Astrocyte (in vitro differentiated cells and primary cell): ENCODE measurements around the gene EIF4G3. TPM values are rescaled to one million over a fixed set of nuclear protein-coding genes. Genes with fewer than 3 reads are reported as not detected.

ENCODE experiments used
- DNase-seq: peaks from one replicate; pipeline ENCODE4 v3.0.0-alpha.2; 2010; ENCODE audit warnings: low read depth
- FAIRE-seq: peaks from 2 replicates; lab custom pipeline; 2011; peaks lifted over from hg19 to GRCh38; lab: Jason Lieb, UNC
- H2AFZ ChIP-seq: 2 replicates; pipeline ENCODE4 v1.6.0; 2012; ENCODE audit warnings: low read depth, low read length, inconsistent platforms
- H3K27ac ChIP-seq: 2 replicates; pipeline ENCODE4 v1.5.1; 2011; ENCODE audit warnings: low read depth, low read length, inconsistent platforms
- H3K27me3 ChIP-seq: 2 replicates; pipeline ENCODE4 v1.6.0; 2011; ENCODE audit warnings: low read length, inconsistent platforms; ENCODE audit not compliant: insufficient read depth
- H3K36me3 ChIP-seq: 2 replicates; pipeline ENCODE4 v1.5.1; 2011; ENCODE audit warnings: low read length, inconsistent platforms; ENCODE audit not compliant: insufficient read depth
- H3K4me1 ChIP-seq: 2 replicates; pipeline ENCODE4 v1.5.1; 2011; ENCODE audit warnings: low read length, inconsistent platforms; ENCODE audit not compliant: insufficient read depth
- H3K4me2 ChIP-seq: 2 replicates; pipeline ENCODE4 v1.6.0; 2012; ENCODE audit warnings: low read length, inconsistent platforms
- H3K4me3 ChIP-seq: 2 replicates; pipeline ENCODE4 v1.5.1; 2011; ENCODE audit warnings: low read depth, mild to moderate bottlenecking, low read length, inconsistent platforms; ENCODE audit not compliant: insufficient read depth
- H3K79me2 ChIP-seq: 2 replicates; pipeline ENCODE4 v1.6.0; 2012; ENCODE audit warnings: mild to moderate bottlenecking, low read length, inconsistent platforms; ENCODE audit not compliant: insufficient read depth
- H3K9ac ChIP-seq: 2 replicates; pipeline ENCODE4 v1.6.0; 2012; ENCODE audit warnings: mild to moderate bottlenecking, low read length, inconsistent platforms
- H3K9me3 ChIP-seq: 2 replicates; pipeline ENCODE4 v1.5.1; 2012; ENCODE audit warnings: low read depth, mild to moderate bottlenecking, low read length, inconsistent platforms; ENCODE audit not compliant: insufficient read depth
- H4K20me1 ChIP-seq: 2 replicates; pipeline ENCODE4 v1.6.0; 2012; ENCODE audit warnings: low read length, inconsistent platforms; ENCODE audit not compliant: insufficient read depth
- H3K27ac Mint-ChIP-seq: one replicate; pipeline ENCODE4 v1.8.0; 2021; ENCODE audit warnings: mild to moderate bottlenecking, mixed read lengths; ENCODE audit not compliant: unreplicated experiment
- H3K27me3 Mint-ChIP-seq: one replicate; pipeline ENCODE4 v1.8.0; 2021; ENCODE audit warnings: low read depth, mixed read lengths; ENCODE audit not compliant: unreplicated experiment
- H3K36me3 Mint-ChIP-seq: one replicate; pipeline ENCODE4 v1.8.0; 2021; ENCODE audit warnings: low read depth, mixed read lengths; ENCODE audit not compliant: unreplicated experiment
- H3K4me1 Mint-ChIP-seq: one replicate; pipeline ENCODE4 v1.8.0; 2021; ENCODE audit warnings: low read depth, mixed read lengths; ENCODE audit not compliant: unreplicated experiment
- H3K4me3 Mint-ChIP-seq: one replicate; pipeline ENCODE4 v1.8.0; 2021; ENCODE audit warnings: mild to moderate bottlenecking, moderate library complexity, mixed read lengths; ENCODE audit not compliant: unreplicated experiment
- H3K9me3 Mint-ChIP-seq: one replicate; pipeline ENCODE4 v1.8.0; 2021; ENCODE audit warnings: mild to moderate bottlenecking, mixed read lengths; ENCODE audit not compliant: unreplicated experiment
- CTCF ChIP-seq: IDR thresholded peaks from 2 replicates; pipeline ENCODE4 v1.5.1; 2011; ENCODE audit warnings: low read depth, mild to moderate bottlenecking, inconsistent platforms, low read length, moderate library complexity; ENCODE audit not compliant: insufficient read depth
- EZH2 ChIP-seq: IDR thresholded peaks from 2 replicates; pipeline ENCODE4 v1.6.1; 2012; ENCODE audit warnings: mild to moderate bottlenecking, low read length, inconsistent platforms; ENCODE audit not compliant: insufficient read depth
- total RNA-seq: library from RNA; stranded (reverse); gene quantifications from 2 replicates; pipeline ENCODE4 v1.2.1, GENCODE V29; 2021

Gene EIF4G3
- total RNA-seq, 1 donor from 2014 or later = 76.1 TPM

GRCh38 chr1:20975668-20976067 lies 201.0 kb downstream of the EIF4G3 start:
- no peak for FAIRE-seq

GRCh38 chr1:20974951-20975350 lies 201.7 kb downstream of the EIF4G3 start:
- H2AFZ ChIP-seq = no peak overlapping the region

More at GRCh38 chr1:20975668-20976067, 201.0 kb downstream of the EIF4G3 start:
- Mint-ChIP-seq H3K36me3 (peaks cover 5% of the 10 kb centered on the region), H3K9me3 (no peaks in the 10 kb centered on the region), H3K27me3 (no peaks in the 10 kb centered on the region), H3K4me1 (peaks cover 26% of the 10 kb centered on the region), H3K4me3 (no peak overlapping the region), H3K27ac (no peak overlapping the region)
- H2AFZ ChIP-seq = no peak overlapping the region
- H3K27ac ChIP-seq = no peak overlapping the region
- TF ChIP-seq CTCF = no peak
- no peak for TF ChIP-seq EZH2
- H4K20me1 ChIP-seq = peaks cover 14% of the 10 kb centered on the region
- no peak overlapping the region for H3K9ac ChIP-seq
- H3K36me3 ChIP-seq = peaks cover 14% of the 10 kb centered on the region
- no peaks in the 10 kb centered on the region for H3K4me1 ChIP-seq
- H3K4me2 ChIP-seq = no peak overlapping the region
- no peak overlapping the region for H3K4me3 ChIP-seq
- peaks cover 6% of the 10 kb centered on the region for H3K79me2 ChIP-seq
- no peaks in the 10 kb centered on the region for H3K27me3 ChIP-seq
- H3K9me3 ChIP-seq = no peaks in the 10 kb centered on the region
- no peak for DNase-seq

More at GRCh38 chr1:20974951-20975350, 201.7 kb downstream of the EIF4G3 start:
- Histone ChIP-seq H3K36me3 (peaks cover 14% of the 10 kb centered on the region), H3K9ac (no peak overlapping the region), H4K20me1 (peaks cover 14% of the 10 kb centered on the region), H3K4me1 (no peaks in the 10 kb centered on the region), H3K4me2 (no peak overlapping the region), H3K27me3 (no peaks in the 10 kb centered on the region), H3K9me3 (no peaks in the 10 kb centered on the region), H3K4me3 (no peak overlapping the region), H3K79me2 (peaks cover 3% of the 10 kb centered on the region), H3K27ac (no peak overlapping the region)
- H3K36me3 Mint-ChIP-seq = peaks cover 3% of the 10 kb centered on the region
- H3K4me1 Mint-ChIP-seq = peaks cover 26% of the 10 kb centered on the region
- no peaks in the 10 kb centered on the region for H3K27me3 Mint-ChIP-seq
- TF ChIP-seq EZH2 = no peak
- no peak for TF ChIP-seq CTCF
- no peaks in the 10 kb centered on the region for H3K9me3 Mint-ChIP-seq
- no peak overlapping the region for H3K27ac Mint-ChIP-seq
- DNase-seq (no peak), FAIRE-seq (peak; percentile 56)
- H3K4me3 Mint-ChIP-seq = no peak overlapping the region
